ENCODE measurements around the gene CDC42BPG. TPM values are rescaled to one million over a fixed set of nuclear protein-coding genes. Genes with fewer than 3 reads are reported as not detected.

The CDC42BPG gene
- total RNA-seq = 1 to 10 TPM; 1.1 to 1.5 TPM

DNA sequence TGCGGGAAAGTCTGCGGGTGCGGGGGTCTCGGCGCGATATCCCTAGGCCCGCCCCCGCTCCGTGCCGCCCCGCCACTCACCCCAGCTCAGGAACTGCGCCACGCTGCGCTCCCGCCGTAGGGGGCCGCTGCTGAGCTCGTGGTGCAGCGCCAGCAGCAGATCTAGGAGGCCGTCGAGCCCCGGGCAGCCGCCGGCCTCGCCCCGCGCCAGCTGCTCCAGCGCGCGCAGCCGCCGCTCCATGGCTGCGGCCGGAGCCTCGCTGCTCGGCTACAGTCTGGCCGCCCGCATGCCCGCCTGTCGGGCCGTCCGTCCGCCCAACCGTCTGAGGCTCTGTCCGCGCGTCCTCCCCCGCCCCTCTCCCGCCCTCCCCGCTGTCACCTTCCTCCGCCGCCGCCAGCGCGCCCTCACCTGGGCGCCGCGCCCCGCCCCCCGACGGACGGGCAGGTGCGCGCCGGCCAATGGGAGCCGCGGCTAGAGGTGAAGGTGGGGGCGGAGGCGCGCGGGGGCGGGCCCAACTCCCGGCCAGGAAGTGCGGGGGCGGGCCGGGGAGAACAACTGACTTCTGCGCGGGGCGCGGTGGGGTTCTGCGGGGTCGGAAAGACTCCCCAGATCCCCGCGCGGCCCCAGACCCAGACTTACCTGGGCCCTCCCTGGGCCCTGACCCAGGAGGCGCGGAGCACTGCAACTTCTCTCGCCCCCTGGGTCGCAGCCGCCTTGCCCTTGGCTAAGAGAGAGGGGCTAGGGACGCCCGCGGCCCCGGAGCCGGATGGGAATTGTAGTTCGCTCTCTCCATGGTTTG, at the start of gene CDC42BPG:
Gene CDC42BPG (minus strand): TSS at position 324 of the 799 bp plus-strand sequence. CDS start 84 bp downstream, at position 240.
- Mint-ChIP-seq H3K27ac (peak within 1 kb of the TSS; percentile 67), H3K4me1 (ENCODE audit: low read depth) (peaks cover 43% of the 10 kb centered on the region), H3K9me3 (no peaks in the 10 kb centered on the region), H3K36me3 (ENCODE audit: insufficient read depth in 2 of 2) (no peaks in the 10 kb centered on the region), H3K4me3 (peak within 1 kb of the TSS; percentile 83 to 86), H3K27me3 (ENCODE audit: low read depth) (no peaks in the 10 kb centered on the region)
- DNase-seq (peak; percentile 79 to 81), ATAC-seq (replicated peaks in 1 of 2) (peak; percentile 72 to 74)

GRCh38 chr11:64893194-64894069, 49.0 kb upstream of the CDC42BPG start:
- Mint-ChIP-seq H3K4me1 (ENCODE audit: low read depth) (peaks cover 8% of the 10 kb centered on the region), H3K9me3 (no peaks in the 10 kb centered on the region), H3K36me3 (ENCODE audit: insufficient read depth in 2 of 2) (peaks cover 0 to 2% of the 10 kb centered on the region in 2 donors), H3K4me3 (no peak overlapping the region), H3K27me3 (ENCODE audit: low read depth) (no peaks in the 10 kb centered on the region), H3K27ac (no peak overlapping the region)
- DNase-seq = no peak
- ATAC-seq (replicated peaks in 1 of 2) = no peak

DNA sequence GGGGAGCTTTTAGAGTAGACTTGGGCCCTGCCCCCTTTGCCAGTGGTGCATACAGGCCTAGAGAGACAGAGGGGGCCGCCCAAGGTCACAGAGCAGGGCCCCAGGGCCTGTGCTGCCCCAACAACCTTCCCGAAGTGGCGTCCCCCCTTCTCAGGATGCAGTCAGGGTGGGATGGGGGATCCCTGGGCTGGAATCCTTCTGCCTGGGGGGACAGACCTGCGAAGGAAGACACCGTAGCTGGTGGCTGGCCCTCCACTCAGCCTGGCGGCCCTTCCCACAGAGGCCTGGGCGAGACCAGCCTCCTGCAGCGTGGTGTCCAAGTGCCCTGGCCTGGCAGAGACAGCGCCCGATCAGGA, 48.4 kb upstream of the CDC42BPG start:
- H3K27ac Mint-ChIP-seq = no peak overlapping the region
- DNase-seq (no peak), ATAC-seq (replicated peaks in 1 of 2) (no peak)
- H3K36me3 Mint-ChIP-seq (ENCODE audit: insufficient read depth in 2 of 2) = peaks cover 0 to 2% of the 10 kb centered on the region in 2 donors
- H3K9me3 Mint-ChIP-seq = no peaks in the 10 kb centered on the region
- H3K4me3 Mint-ChIP-seq = no peak overlapping the region
- H3K27me3 Mint-ChIP-seq (ENCODE audit: low read depth) = no peaks in the 10 kb centered on the region
- H3K4me1 Mint-ChIP-seq (ENCODE audit: low read depth) = peaks cover 14% of the 10 kb centered on the region

GRCh38 chr11:64892411-64892831, 48.0 kb upstream of the CDC42BPG start:
- H3K4me1 Mint-ChIP-seq (ENCODE audit: low read depth) = peaks cover 17% of the 10 kb centered on the region
- no peaks in the 10 kb centered on the region for H3K27me3 Mint-ChIP-seq (ENCODE audit: low read depth)
- DNase-seq (no peak), ATAC-seq (replicated peaks in 1 of 2) (no peak)
- no peaks in the 10 kb centered on the region for H3K9me3 Mint-ChIP-seq
- no peak overlapping the region for H3K27ac Mint-ChIP-seq
- peaks cover 0 to 2% of the 10 kb centered on the region in 2 donors for H3K36me3 Mint-ChIP-seq (ENCODE audit: insufficient read depth in 2 of 2)
- no peak overlapping the region for H3K4me3 Mint-ChIP-seq

- Mint-ChIP-seq H3K36me3 (ENCODE audit: insufficient read depth in 2 of 2) (peaks cover 0 to under 1% of the 10 kb centered on the region in 2 donors), H3K4me3 (no peak overlapping the region), H3K27me3 (ENCODE audit: low read depth) (no peaks in the 10 kb centered on the region), H3K4me1 (ENCODE audit: low read depth) (peaks cover 21% of the 10 kb centered on the region), H3K9me3 (no peaks in the 10 kb centered on the region), H3K27ac (no peak overlapping the region)
- ATAC-seq (replicated peaks in 1 of 2) (no peak), DNase-seq (no peak)
These were observed 47.4 kb upstream of the CDC42BPG start for GRCh38 chr11:64891880-64892279.

GRCh38 chr11:64891215-64891848, 46.9 kb upstream of the CDC42BPG start:
- H3K27ac Mint-ChIP-seq = no peak overlapping the region
- no peak overlapping the region for H3K4me3 Mint-ChIP-seq
- H3K36me3 Mint-ChIP-seq (ENCODE audit: insufficient read depth in 2 of 2) = no peaks in the 10 kb centered on the region
- peaks cover 22% of the 10 kb centered on the region for H3K4me1 Mint-ChIP-seq (ENCODE audit: low read depth)
- H3K9me3 Mint-ChIP-seq = no peaks in the 10 kb centered on the region
- H3K27me3 Mint-ChIP-seq (ENCODE audit: low read depth) = no peaks in the 10 kb centered on the region
- ATAC-seq (replicated peaks in 1 of 2) = no peak
- DNase-seq = no peak

GRCh38 chr11:64890522-64890939, 46.1 kb upstream of the CDC42BPG start:
- ATAC-seq (replicated peaks in 1 of 2) (no peak), DNase-seq (no peak)
- H3K36me3 Mint-ChIP-seq (ENCODE audit: insufficient read depth in 2 of 2) = no peaks in the 10 kb centered on the region
- no peaks in the 10 kb centered on the region for H3K27me3 Mint-ChIP-seq (ENCODE audit: low read depth)
- no peak overlapping the region for H3K27ac Mint-ChIP-seq
- no peaks in the 10 kb centered on the region for H3K9me3 Mint-ChIP-seq
- H3K4me3 Mint-ChIP-seq = no peak overlapping the region
- peaks cover 30% of the 10 kb centered on the region for H3K4me1 Mint-ChIP-seq (ENCODE audit: low read depth)

GRCh38 chr11:64888729-64889511, 44.5 kb upstream of the CDC42BPG start:
- ATAC-seq (replicated peaks in 1 of 2) (no peak), DNase-seq (no peak)
- Mint-ChIP-seq H3K4me3 (no peak overlapping the region), H3K36me3 (ENCODE audit: insufficient read depth in 2 of 2) (no peaks in the 10 kb centered on the region), H3K27me3 (ENCODE audit: low read depth) (no peaks in the 10 kb centered on the region), H3K27ac (no peak overlapping the region), H3K4me1 (ENCODE audit: low read depth) (peaks cover 44% of the 10 kb centered on the region), H3K9me3 (no peaks in the 10 kb centered on the region)

GRCh38 chr11:64888406-64888728, 43.9 kb upstream of the CDC42BPG start:
- Mint-ChIP-seq H3K27me3 (ENCODE audit: low read depth) (no peaks in the 10 kb centered on the region), H3K4me1 (ENCODE audit: low read depth) (peaks cover 49% of the 10 kb centered on the region), H3K9me3 (no peaks in the 10 kb centered on the region), H3K27ac (no peak overlapping the region), H3K4me3 (peak overlapping the region; percentile 78 to 83), H3K36me3 (ENCODE audit: insufficient read depth in 2 of 2) (no peaks in the 10 kb centered on the region)
- DNase-seq (no peak), ATAC-seq (replicated peaks in 1 of 2) (no peak)

GRCh38 chr11:64887757-64888405, 43.4 kb upstream of the CDC42BPG start:
- ATAC-seq (replicated peaks in 1 of 2) (peak; percentile 82 to 84), DNase-seq (peak; percentile 86 to 94)
- Mint-ChIP-seq H3K27ac (peak overlapping the region; percentile 31), H3K9me3 (no peaks in the 10 kb centered on the region), H3K27me3 (ENCODE audit: low read depth) (no peaks in the 10 kb centered on the region), H3K4me1 (ENCODE audit: low read depth) (peaks cover 54% of the 10 kb centered on the region), H3K4me3 (peak overlapping the region; percentile 78 to 83), H3K36me3 (ENCODE audit: insufficient read depth in 2 of 2) (no peaks in the 10 kb centered on the region)

- H3K27me3 Mint-ChIP-seq (ENCODE audit: low read depth) = no peaks in the 10 kb centered on the region
- peak overlapping the region; percentile 45 to 54 for H3K4me3 Mint-ChIP-seq
- H3K9me3 Mint-ChIP-seq = no peaks in the 10 kb centered on the region
- no peak for DNase-seq
- H3K4me1 Mint-ChIP-seq (ENCODE audit: low read depth) = peaks cover 56% of the 10 kb centered on the region
- no peak for ATAC-seq (replicated peaks in 1 of 2)
- H3K36me3 Mint-ChIP-seq (ENCODE audit: insufficient read depth in 2 of 2) = no peaks in the 10 kb centered on the region
- H3K27ac Mint-ChIP-seq = peak overlapping the region; percentile 51
These were observed 42.8 kb upstream of the CDC42BPG start for GRCh38 chr11:64887234-64887756.

Measured in activated T-cell treated with anti-CD3 and anti-CD28 coated beads, Interleukin-2, amount 50 U/mL, for 72 hours (primary cell).